Effector CD8-positive, alpha-beta T cell (primary cell): ENCODE measurements around the gene TFDP2.
"Not testable (repeated sequence)": the region's sequence is repeated elsewhere in the genome, so short reads cannot be mapped to it uniquely, and the experiment has no call there.

Source experiments
- DNase-seq: peaks from one replicate; lab custom pipeline; 2025; lab: John Stamatoyannopoulos, UW

The TFDP2 gene

GRCh38 chr3:142021127-142021526, 128.2 kb downstream of the TFDP2 start:
- no peak for DNase-seq

- no peak for DNase-seq
Observed at GRCh38 chr3:142019794-142020320, 129.5 kb downstream of the TFDP2 start.

- no peak for DNase-seq
Observed at GRCh38 chr3:142013993-142014392, 135.4 kb downstream of the TFDP2 start.

- DNase-seq = no peak
Observed at GRCh38 chr3:142013326-142013980, 135.9 kb downstream of the TFDP2 start.

- DNase-seq = no peak
Observed at GRCh38 chr3:142009029-142009428, 140.3 kb downstream of the TFDP2 start.

GRCh38 chr3:142007710-142008399, 141.5 kb downstream of the TFDP2 start:
- no peak for DNase-seq

GRCh38 chr3:142004957-142005356, 144.4 kb downstream of the TFDP2 start:
- not testable (repeated sequence) for DNase-seq

- no peak for DNase-seq
Observed at GRCh38 chr3:142004025-142004424, 145.3 kb downstream of the TFDP2 start.

- no peak for DNase-seq
Observed at GRCh38 chr3:142003291-142003690, 146.1 kb downstream of the TFDP2 start.

- DNase-seq = no peak
Observed at GRCh38 chr3:142000325-142000870, 148.9 kb downstream of the TFDP2 start.

- no peak for DNase-seq
Observed at GRCh38 chr3:141998669-141999290, 150.6 kb downstream of the TFDP2 start.

- DNase-seq = no peak
Observed at GRCh38 chr3:141996437-141996836, 152.9 kb downstream of the TFDP2 start.

GRCh38 chr3:141994856-141995255, 154.5 kb downstream of the TFDP2 start:
- DNase-seq = no peak

- DNase-seq = no peak
Observed at GRCh38 chr3:141992512-141992911, 156.8 kb downstream of the TFDP2 start.

- DNase-seq = no peak
Observed at GRCh38 chr3:141986548-141987107, 162.7 kb downstream of the TFDP2 start.

- DNase-seq = no peak
Observed at GRCh38 chr3:141981084-141981483, 168.3 kb downstream of the TFDP2 start.

GRCh38 chr3:141979050-141979671, 170.2 kb downstream of the TFDP2 start:
- DNase-seq = no peak

GRCh38 chr3:141974777-141975176, 174.6 kb downstream of the TFDP2 start:
- DNase-seq = not testable (repeated sequence)

GRCh38 chr3:141972399-141972798, 176.9 kb downstream of the TFDP2 start:
- no peak for DNase-seq

- no peak for DNase-seq
Observed at GRCh38 chr3:141971571-141971970, 177.8 kb downstream of the TFDP2 start.

GRCh38 chr3:141969711-141970110, 179.6 kb downstream of the TFDP2 start:
- no peak for DNase-seq

- no peak for DNase-seq
Observed at GRCh38 chr3:141965471-141965870, 183.9 kb downstream of the TFDP2 start.
